Raji (cell line): Measurements from ENCODE around the gene ZNF275.

Experiments
- POLR2A ChIP-seq: IDR thresholded peaks from 2 replicates; pipeline ENCODE4 v1.6.1; 2011; ENCODE audit warnings: low read depth, low read length, control low read depth; ENCODE audit not compliant: insufficient read depth

ZNF275 gene

DNA sequence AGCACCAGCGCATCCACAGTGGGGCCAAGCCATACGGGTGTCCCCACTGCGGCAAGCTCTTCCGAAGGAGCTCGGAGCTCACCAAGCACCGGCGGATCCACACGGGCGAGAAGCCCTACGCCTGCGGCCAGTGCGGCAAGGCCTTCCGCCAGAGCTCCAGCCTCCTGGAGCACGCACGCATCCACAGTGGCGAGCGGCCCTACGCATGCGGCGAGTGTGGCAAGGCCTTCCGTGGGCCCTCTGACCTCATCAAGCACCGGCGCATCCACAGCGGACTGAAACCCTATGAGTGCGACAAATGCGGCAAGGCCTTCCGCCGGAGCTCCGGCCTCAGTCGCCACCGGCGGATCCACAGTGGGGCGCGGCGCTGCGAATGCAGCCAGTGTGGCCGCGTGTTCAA, 13.6 kb downstream of the ZNF275 start:
- TF ChIP-seq POLR2A, result no peak

DNA sequence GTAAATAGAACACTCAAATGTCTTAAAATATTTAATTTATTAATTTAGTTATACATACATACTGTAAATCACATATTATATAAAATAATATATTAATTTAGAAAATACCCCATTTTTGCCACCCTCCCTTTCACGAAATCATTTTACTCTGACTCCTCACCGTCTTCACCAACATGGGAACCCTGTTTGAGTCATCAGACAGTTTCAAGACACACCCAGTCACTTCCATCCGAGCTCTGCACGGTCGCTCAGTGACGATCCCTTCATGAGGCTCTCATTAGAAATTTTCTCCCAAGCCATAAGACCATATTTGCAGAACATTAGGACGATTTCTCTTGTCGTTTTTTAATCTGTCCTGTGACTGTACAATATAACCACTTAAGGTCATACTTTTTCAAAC, 14.5 kb downstream of the ZNF275 start:
- TF ChIP-seq POLR2A, result no peak

DNA sequence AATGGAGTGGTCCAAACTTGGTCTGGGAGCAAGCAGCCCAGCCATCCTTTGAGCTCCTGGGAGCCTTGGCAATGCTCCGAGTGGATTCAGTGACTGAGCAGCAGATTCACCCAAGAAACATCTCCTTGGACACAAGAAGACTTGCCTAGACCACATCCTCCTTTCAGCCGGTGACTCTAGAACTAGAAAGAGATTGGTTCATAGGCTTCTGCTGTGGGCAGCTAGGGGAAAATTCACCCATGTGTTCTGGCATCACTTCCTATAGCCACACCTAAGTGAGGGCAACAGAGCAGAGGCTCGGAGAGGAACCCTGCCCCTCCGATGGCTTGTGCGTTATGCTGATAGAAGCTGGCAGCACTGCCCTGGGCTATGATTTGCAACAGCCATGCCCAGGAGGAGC, 16.0 kb downstream of the ZNF275 start:
- TF ChIP-seq POLR2A, result no peak

DNA sequence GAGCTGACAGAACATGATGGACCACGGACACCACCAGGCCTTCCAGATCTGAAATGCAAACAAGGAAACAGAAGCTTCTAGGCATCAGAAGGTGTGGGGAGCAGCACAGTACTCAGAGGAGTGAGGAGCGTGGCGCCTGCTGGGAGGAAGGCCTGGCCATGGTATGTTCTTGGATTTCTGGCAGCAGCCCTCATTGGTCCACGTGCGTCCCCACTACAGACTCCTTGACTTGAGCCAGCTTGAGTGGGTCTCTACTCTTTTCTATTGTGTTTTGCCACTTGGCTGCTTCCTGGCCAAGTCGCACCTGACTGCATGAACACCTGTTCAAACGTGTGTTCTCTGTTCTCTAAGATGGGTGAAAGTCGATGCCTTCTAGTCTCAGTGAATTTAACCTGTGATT, 18.0 kb downstream of the ZNF275 start:
- TF ChIP-seq POLR2A, result no peak

DNA sequence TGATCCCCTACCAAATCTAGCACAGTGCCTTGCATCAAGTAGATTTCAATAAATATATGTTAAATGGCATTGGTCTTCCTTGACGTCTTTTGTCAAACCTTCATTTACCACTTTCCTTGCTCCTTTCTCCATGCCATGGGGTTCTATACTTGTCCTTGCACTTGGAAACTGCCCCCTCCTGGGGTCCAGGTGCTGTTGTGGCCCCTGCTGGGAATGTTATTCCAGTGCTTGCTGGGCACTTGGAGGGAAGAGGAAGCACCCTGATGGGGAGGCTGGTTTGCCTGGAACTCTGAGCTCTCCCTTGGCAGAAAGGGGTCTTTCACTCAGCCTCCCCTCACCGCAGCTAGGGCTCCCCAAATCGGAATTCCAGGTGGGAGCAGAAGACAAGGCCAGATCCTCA, 18.9 kb downstream of the ZNF275 start:
- no peak for TF ChIP-seq POLR2A

DNA sequence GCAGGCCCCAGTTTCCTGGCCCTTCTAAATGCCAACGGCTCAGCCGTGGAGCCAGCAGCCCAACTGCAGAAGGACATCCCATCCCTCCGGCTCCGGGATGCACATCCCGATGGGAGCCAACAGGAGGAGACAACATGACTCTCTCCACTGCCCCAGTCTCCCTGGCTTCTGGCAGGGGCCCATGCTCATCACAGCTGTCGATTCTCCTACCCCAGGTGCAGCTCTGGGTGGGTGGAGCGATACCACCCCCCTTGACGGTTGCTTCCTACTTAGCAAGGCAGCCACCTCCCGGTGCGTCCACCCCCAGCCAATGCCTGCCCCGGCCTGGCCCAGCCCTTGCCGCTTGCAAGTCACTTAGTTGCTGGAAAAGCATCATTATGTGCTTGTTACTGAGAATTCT, 19.5 kb downstream of the ZNF275 start:
- no peak for TF ChIP-seq POLR2A

DNA sequence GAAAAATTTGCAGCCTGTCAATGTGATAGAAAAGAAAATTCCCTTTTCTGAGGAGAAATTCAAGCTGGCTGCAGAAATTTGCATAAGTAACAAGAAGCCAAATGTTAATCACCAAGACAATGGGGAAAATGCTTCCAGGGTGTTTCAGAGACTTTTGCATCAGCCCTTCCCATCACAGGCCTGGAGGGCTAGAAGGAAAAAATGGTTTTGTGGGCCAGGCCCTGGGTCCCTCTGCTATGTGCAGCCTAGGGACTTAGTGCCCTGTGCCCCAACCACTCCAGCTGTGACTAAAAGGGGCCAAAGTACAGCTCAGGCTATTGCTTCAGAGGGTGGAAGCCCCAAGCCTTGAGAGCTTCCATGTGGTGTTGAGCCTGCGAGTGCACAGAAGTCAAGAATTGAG, 23.9 kb downstream of the ZNF275 start:
- no peak for TF ChIP-seq POLR2A

DNA sequence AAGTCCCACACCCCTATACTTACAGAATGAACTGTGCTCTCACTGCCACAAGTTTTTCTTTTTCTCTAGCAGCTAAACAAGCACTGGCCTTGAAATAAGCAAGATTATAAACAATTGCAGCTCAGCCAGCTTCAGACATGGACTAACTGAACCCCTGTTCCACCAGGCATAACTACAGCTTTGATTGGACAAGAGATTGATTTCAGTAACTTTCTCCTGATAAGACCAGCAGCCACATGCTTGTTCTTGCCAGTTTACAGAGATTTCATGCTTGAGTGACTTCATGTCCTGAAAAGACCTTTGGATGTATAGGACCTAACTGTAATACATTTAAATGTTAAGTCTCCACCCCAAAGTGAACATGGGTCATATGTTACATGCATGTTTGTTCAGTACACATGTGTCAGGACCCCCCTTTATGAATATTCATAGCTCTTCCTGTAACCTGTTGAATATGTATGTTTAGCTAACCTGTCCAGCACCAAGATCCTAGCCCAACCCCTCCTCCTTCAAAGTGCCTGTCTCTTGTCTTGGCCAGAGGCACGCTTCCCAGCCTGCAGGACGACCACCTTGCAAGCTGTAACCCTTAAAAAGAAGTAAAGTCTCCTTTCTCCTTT, 27.9 kb downstream of the ZNF275 start:
- no peak for TF ChIP-seq POLR2A

DNA sequence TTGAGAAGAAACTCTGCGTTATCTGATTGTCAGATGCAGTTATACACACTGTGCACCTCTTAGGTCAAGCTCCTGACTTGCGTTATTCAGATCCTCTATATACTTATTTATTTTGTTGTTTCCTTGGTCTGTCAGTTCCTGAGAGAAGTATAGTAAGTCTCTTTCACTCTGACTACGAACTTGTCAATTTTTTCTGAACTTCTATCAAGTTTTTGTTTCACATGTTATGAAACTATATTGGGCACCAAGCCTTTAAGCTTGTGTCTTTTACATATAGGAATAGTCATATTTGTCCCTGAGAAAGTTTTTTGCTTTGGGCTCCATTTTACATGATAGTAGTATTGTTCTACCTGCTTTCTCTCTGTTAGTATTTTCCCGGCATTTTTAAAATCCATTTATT, 31.7 kb downstream of the ZNF275 start:
- TF ChIP-seq POLR2A, result no peak

DNA sequence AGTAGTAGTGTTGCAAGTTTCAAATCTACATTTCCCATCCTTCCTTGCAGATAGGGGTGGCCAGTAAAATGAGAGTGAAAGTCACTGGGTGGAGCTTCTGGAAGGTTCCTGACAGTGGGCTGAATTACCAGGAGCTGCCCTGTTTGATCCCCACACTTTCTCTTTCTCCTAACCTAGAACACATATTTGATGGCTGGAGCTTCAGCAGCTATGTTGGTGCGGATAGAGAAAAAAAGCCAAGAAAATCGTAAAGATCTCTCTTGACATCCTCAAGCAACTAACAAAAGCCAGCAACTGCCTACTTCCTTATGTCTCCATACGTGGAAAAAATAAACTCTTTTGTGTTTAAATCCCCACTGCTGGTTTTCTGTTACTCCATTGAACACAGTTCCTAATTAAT, 32.2 kb downstream of the ZNF275 start:
- TF ChIP-seq POLR2A, result no peak

DNA sequence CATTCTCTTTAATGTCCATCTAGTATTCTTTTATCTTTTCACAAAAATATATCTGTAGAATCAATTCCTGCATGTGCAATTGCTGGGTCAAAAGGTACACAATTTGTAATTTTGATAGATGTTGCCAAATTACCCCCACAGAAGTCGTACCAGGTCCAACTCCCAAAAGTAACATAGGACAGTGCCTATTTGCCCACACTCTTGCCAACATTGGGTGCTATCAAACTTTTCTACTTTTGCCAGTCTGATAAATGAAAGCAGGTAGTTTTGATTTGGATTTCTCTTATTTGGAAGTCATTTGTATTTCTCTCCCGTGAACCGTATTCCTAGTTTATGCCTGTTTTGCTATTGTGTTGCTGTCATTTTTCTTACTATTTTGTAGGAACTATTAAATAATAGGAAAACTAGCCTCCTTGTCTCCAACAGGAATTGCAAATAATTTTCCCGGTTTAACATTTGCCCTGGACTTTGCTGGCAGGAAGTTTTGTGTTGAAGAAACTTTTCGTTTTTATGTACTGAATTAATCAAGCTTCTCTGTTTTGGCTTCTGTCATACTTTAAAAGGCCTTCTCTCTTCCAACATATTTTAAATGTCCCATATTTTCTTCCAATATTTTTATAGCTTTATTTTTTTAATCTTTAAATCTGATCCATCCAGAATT, 33.1 kb downstream of the ZNF275 start:
- TF ChIP-seq POLR2A, result no peak

DNA sequence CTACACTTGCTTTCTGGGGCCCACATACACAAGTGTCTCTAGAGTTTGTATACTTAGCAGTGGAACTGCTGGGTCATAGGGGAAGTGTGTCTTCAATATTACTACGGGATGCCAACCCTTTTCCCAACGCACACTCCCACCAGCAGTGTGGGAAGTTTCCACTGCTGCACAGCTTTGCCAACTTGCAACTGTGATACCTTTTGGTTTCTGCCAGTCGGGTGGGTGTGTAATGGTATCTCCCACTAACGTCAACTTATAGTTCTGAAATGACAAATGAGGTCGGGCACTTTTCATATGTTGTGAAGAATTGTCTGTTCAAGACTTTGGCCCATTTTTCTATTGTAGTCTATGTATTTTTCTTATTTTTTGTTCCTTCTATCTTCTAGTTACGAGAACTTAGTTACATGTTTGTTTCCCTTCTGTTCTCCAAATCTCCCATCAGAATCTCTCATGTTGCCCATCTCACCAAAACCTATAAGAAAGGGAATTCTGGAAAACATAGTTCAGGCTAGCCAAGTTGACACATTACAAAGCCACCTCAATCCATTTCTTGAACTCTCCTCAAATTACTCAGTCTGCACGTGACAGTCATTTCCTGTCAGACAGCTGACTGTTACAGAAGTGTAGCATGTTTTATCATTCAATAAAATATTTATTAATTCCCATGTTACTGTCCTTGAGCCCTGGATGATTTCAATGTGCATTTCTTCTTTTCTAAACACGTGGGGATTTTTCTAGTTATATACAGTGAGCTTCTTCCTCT, 36.5 kb downstream of the ZNF275 start:
- TF ChIP-seq POLR2A, result no peak

DNA sequence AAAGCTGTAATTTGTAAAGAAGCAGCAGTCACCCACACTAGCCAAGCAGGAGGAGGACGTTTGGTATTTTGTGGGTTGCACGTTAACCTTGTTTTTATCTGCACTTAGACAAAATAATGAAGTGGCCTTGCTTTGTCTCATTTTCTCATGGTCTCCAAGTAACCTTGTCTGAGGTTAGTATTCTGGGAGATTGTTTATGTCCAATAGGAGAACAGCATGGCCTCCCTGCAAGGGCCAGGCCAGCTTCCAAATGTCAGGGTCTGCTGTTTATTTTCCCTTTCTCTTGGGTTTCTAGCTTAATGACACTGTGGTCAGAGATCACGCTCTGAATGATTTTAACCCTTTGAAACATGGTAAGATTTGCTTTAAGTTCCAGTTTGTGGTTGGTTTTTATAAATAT, 37.3 kb downstream of the ZNF275 start:
- TF ChIP-seq POLR2A, result no peak

DNA sequence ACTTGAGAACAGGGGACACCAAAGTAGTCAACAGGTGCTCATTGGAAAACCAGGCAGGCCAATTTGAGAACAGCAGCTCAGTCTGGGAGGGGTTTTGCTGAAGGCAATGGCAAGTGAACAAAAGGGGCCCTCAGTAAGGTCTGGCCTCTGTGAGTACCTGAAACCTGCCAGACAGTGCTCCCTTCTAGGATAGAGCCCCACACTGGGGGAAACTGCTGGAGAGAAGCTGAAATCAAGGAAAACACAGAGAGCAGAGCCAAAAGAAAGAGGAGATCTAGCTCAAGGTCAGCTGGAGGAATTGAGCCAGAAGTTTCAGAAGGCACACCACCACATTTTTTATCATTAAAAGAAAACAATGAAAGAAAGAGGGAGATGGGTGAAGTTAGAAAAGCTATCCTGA, 39.0 kb downstream of the ZNF275 start:
- TF ChIP-seq POLR2A, result no peak

DNA sequence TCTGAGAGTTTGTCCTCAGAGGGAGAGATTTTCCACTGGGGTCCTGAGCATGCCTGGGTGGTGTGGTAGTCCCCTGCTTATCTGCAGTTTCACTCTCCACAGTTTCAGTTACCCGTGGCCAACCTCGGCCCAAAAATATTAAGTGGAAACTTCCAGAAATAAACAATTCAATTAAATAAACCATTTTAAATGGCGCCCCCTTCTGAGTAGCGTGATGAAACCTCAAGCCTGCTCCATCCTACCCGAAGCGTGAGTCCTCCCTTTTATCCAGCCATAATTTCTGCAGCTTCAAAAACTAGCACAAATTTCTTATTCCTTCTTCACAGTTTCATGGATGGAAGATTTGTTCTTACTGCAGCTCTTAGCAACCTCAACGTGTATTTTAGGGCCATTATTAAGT, 40.5 kb downstream of the ZNF275 start:
- TF ChIP-seq POLR2A, result no peak

DNA sequence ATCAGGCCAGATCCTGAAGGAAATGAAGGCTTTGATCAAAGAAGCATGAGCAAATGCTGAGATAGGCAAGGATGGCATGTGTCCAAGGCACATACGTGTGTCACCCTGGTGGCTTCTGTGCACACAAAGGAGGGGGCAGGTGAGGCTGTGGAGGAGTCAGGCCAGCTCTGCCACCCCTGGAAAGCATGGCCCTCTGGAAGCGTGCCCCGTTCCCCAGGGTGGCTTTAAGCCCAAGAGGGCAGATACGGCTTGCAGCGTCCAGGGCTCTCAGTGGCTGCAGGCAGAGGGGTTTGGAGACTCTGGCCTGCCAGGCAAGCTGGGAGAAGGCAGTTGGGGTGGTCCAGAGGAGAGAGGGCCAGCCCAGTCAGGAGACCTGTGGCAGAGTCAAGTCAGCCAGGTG, 41.6 kb downstream of the ZNF275 start:
- TF ChIP-seq POLR2A, result no peak
